Endometrium (tissue), 2 donors: Measurements from ENCODE around the gene IGLL5.
"Not testable (repeated sequence)": the region's sequence is repeated elsewhere in the genome, so short reads cannot be mapped to it uniquely, and the experiment has no call there.

Source experiments
- FAIRE-seq: peaks from 2 replicates; lab custom pipeline; 2012; peaks lifted over from hg19 to GRCh38; lab: Jason Lieb, UNC
- donor health status: control.
- donor health status: control.

The IGLL5 gene

DNA sequence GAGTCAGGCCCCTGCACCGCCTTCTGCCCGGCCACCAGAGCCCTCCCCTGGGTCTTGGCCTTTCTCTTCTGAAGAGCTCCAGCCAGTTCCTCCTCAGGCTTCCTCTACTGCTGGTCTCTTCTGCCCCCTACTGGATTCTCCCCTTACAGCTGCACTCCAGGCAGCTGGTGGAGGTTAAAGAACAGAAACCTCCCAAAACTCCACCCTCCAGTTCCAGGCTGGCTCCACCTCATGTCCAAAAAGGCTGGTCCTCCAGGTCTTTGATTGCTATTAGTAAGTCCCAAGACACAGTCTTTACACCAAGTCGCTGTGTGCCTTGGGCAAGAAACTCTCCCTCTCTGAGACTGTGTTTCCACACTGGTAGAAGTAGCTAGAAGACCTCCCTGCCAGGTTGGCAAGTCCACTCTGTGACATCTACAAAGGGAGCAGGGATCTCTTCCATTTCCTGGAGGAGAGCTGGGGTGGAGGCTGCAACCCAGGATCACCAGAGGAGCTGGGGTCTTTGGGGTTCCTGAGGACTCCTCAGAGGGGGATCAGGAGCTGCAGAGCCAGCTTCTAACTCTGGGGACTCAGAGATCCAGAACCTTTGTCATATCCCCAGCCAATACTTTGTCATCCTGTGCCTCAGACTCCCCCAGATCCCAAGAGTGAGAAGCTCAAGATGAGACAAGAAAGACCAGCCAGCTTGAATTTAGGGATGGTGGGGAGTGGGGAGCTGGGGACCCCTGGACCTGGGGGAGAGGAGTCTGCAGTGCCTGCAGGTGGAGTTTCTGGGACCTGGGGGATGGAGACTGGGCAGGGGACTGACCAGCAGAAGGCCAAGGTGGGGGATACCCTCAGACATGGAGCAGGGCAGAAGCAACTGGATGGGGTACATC, 3.4 kb upstream of the IGLL5 start:
- FAIRE-seq, result no peak

GRCh38 chr22:22884888-22885840, 2.5 kb upstream of the IGLL5 start:
- no peak for FAIRE-seq

DNA sequence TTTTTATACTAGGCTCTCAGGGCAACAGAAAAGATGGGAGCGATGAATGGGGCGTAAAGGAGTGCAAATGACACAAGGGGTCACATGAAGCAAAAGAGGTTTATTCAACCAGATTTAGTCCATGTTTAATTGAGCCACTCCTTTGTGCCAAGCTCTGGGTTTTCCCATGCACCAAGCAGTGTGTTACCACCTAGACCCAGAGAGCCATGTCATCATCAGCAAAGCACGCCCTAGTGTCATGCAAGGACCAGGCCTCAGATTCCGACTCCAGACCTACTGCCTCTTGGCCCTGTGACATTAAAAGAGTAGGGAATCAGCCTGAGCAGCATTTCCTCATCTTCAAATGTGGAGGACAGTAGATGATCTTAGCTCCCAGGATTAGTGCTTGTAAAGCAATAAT, 1.1 kb upstream of the IGLL5 start:
- no peak for FAIRE-seq

DNA sequence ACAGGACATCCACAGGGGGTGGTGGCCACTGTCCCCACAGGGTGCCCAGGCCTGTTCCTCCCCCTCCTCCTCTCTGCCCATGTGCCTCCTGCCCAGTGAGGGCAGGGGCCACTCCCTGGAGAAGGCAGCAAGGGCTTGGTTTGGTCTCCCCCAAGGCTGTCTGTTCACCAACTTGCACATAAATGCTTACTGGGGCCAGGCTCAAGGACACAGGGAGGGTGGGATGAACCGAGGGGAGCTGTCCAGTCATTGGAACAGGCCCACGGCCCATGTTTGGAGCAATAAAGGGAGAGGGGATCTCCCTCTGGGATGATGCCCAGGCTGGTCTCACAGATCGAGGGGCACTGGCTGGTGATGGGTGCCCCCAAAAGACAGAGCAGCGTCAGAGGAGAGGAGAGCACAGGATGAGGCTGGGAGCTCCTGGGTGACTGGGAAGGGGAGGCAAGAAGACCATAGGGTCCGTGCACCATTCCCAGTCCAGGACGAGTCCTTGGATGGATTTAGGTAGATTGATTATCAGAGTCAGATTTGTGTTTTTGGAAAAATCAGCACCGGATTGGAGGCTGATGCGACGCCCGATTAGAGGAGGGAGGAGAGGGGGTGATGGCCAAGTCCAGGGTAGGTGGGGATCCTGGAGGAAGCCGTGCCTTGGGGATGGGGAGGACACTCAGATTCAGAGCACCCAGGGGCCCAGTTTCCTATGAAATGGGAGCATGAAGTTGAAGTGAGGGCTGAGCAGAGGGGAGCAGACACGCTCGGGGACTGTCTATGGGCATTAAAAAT, 1.1 kb downstream of the IGLL5 start:
- no peak for FAIRE-seq

- FAIRE-seq, result no peak
These were observed 2.5 kb downstream of the IGLL5 start for GRCh38 chr22:22890085-22890484.

- no peak for FAIRE-seq
These were observed 3.6 kb downstream of the IGLL5 start for GRCh38 chr22:22891139-22891621.

DNA sequence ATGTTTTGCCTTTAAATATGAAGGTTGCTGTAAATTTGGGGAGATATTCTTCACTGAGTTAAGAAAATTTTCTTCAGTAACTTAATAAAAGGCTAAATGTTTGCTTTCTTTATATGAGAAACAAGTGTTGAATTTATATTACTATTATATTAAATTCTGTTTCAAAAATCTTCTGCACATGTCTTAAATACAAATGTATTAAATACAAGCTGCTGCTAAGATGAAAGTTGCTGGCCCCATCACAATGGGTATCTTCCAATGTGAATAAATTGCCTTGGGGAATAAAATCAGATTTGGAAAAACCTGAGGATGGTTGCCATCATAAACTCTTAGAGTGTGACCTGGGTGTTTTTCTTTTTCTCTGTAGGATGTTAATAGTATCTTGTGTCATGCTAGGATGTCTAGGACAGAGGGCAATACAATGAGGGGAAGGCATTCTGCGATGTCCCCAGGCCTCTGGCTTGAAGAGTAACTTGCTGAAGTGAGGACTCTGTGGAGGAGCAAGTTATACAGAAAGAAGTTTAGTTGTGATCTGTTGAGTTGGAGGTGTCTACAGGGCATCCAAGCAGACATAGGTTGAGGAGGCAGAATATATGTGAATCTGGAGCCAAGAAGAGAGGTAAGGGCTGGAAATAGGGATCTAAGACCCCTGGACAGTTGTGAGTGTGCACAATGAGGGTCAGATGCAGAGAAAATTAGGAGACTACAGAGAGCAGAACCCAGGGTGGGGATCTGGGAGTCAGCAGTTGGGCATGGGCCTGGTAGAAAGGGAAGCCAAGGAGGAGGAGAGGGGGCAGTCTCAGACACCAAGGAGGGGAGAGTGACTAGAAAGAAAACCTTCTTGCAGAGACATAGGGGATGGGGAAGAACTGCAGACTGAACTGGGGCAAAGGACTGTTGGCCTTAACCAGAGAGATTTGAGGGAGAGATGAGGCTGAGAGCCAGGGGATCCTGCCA, 4.8 kb downstream of the IGLL5 start:
- no peak for FAIRE-seq

GRCh38 chr22:22893077-22893805, 5.6 kb downstream of the IGLL5 start:
- FAIRE-seq, result no peak

DNA sequence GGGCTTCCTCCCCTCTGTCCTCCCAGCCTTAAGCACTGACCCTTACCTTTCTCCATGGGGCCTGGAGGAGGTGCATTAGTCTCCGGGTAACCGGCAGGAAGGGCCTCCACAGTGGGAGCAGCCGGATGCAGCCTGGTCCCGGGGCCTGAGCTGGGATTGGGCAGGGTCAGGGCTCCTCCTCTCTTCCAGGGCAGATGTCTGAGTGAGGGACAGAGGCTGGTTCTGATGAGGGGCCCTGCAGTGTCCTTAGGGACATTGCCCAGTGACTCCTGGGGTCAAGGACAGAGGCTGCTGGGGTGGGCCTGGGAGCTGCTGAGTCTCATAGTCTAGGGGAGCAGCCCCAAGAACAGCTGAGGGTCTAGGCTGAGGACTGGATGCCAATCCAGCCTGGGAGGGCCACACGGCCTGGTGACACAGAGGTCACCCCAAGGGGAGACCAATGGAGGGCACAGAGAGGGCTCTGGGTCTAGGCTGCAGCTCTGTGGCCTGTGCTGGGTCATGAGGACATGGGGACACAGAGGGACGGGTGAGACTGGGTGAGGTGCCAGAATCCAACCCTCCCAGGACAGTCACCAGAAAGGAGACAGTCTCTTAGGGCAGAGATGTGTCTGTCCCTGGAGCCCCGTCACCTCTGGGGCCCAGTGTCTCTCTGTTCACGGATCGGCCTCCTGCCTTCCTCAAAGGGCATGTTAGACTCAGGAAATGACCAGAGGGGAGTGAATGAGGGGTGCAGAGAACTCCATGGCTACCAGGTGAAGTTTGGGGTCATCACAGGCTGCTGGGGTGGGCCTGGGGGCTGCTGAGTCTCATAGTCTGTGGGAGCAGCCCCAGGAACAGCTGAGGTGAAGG, 6.5 kb downstream of the IGLL5 start:
- no peak for FAIRE-seq

GRCh38 chr22:22894740-22895731, 7.4 kb downstream of the IGLL5 start:
- FAIRE-seq, result no peak

DNA sequence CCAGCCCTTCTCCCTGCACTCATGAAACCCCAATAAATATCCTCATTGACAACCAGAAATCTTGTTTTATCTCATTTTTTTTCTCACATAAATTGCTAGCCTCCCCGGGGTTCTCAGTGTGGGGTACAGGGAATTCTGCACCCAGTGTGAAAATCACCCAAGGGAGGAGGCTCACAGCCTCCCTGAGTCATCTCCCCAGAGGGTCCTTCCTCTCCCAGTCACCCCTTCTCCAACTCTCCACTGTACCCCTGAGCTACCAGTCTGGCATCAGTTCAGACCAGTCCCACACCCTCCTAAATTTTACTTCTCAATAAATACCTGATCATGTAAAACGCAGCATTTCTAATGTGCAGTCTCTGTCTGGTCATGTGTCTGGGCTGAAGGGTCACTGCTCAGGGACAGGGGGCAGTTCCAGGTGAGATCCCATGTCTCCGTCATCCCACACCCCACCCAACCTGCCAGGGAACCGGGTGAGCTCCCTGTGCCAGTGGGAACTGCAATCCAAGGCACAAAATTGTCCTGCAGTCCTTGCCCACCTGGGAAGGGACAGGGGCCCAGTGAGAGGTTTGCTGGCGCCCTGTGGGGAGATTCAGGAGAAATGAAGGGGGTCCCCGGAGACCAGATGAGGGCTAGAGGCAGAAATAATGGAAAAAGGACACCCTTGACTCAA, 8.3 kb downstream of the IGLL5 start:
- FAIRE-seq, result no peak

GRCh38 chr22:22896601-22897000, 9.0 kb downstream of the IGLL5 start:
- FAIRE-seq, result no peak

GRCh38 chr22:22897091-22897490, 9.5 kb downstream of the IGLL5 start:
- FAIRE-seq, result no peak

GRCh38 chr22:22897947-22898346, 10.3 kb downstream of the IGLL5 start:
- FAIRE-seq, result no peak

DNA sequence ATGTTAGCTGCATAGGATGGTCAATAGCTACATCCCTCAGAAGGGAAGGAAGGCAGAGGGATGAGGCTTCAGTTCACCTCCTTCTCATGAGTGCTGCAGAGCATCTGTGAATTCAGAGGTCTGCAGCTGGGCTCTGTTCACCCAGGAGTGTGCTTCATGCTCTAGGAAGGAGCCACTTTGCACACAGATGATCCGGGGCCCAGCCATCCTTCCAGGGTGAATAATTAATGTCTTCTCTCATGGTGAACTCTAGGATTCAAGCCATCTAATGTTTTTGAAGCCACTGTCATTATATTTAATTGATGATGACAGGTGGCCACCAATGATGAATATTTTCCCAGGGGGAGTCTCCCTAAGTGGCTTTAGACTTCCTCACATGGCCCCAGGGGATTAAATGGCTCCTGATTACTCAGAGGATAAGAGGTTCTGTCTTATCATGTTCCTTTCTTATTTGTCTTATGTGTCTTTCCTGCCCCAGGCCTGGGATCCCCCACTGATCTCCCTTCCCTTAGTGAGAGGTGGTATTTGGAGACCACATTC, 10.9 kb downstream of the IGLL5 start:
- FAIRE-seq, result not testable (repeated sequence)

DNA sequence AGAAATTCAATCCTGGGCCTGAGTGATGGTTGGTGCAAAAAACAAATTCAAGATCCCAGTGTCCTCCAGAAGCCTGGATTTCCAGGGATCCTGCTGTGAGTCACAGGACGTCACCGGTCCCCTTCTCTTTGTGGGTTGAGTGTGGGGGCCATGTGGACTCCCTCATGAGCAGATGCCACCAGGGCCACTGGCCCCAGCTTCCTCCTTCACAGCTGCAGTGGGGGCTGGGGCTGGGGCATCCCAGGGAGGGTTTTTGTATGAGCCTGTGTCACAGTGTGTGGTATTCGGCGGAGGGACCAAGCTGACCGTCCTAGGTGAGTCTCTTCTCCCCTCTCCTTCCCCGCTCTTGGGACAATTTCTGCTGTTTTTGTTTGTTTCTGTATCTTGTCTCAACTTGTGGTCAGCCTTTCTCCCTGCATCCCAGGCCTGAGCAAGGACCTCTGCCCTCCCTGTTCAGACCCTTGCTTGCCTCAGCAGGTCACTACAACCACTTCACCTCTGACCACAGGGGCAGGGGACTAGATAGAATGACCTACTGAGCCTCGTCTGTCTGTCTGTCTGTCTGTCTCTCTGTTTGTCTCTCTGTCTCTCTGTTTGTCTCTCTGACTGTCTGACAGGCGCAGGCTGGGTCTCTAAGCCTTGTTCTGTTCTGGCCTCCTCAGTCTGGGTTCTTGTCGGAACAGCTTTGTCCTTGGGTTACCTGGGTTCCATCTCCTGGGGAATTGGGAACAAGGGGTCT, 11.9 kb downstream of the IGLL5 start:
- not testable (repeated sequence) for FAIRE-seq
